Measurements from ENCODE around the gene ZRANB1.

DNA sequence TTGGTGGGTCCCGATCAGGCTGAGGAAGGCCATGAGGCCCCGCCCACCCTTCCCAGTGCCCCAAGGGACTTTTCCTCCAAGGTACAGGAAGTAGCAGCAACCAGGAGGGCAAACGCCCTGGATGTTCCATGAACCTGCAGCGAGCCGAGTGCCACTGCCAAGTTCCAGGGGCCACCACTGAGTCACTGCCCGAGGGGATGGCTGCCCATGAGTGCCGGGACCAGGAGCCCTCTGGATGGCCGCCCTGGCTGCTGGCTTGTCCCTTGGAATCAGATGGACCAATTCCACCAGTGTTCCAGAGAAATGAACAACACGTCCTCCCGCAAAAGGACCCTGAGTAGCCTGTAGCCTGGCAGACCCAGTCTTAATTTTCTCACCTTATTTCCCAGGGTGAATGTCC is 74.2 kb downstream of the ZRANB1 start:
- TF ChIP-seq CTCF (IDR thresholded peaks at IDR 0.05) = no peak
- no peak for TF ChIP-seq ZFX (IDR thresholded peaks at IDR 0.05; ENCODE audit: borderline replicate concordance)

Data from 22Rv1 (cell line).